ENCODE data around the gene CCT5. TPM values are rescaled to one million over a fixed set of nuclear protein-coding genes. Genes with fewer than 3 reads are reported as not detected.

The CCT5 gene
- polyA plus RNA-seq, 1 donor (not counting 4 experiments of a cell fraction or from before 2014, with no cell fraction given): 558 TPM

- Histone ChIP-seq H3K79me2 (ENCODE audit: control insufficient read depth, insufficient read depth, low read length) (no peaks in the 10 kb centered on the region), H3K4me2 (ENCODE audit: control insufficient read depth, extremely low read depth, insufficient read depth, low read depth, low read length) (peak overlapping the region; percentile 60), H3K9me1 (ENCODE audit: control insufficient read depth, extremely low read depth, insufficient read depth, low read length) (no peaks in the 10 kb centered on the region), H3K9ac (ENCODE audit: control insufficient read depth, extremely low read depth, insufficient read depth, low read length) (no peak overlapping the region), H3K27me3 (ENCODE audit: control insufficient read depth, extremely low read depth, insufficient read depth, low read length) (no peaks in the 10 kb centered on the region), H2AFZ (ENCODE audit: control insufficient read depth, low read length) (peak overlapping the region; percentile 68), H3K9me3 (ENCODE audit: control insufficient read depth, low read depth, low read length) (no peaks in the 10 kb centered on the region), H3K36me3 (ENCODE audit: control insufficient read depth in 2 of 2, extremely low read depth in 1 of 2, insufficient read depth in 2 of 2, low read length in 2 of 2) (no peaks in the 10 kb centered on the region), H3K4me1 (ENCODE audit: control insufficient read depth, extremely low read depth, insufficient read depth, low read length) (peaks cover 18% of the 10 kb centered on the region), H3K27ac (ENCODE audit: control insufficient read depth, insufficient read depth, low read length) (no peak overlapping the region), H3K4me3 (ENCODE audit: control insufficient read depth in 2 of 3, extremely low read depth in 1 of 3, insufficient read depth in 2 of 3, low read depth in 1 of 3, low read length in 3 of 3) (no peak overlapping the region), H4K20me1 (ENCODE audit: control insufficient read depth, extremely low read depth, insufficient read depth, low read length) (no peaks in the 10 kb centered on the region)
- DNase-seq (ENCODE audit: low read depth, low spot score): no peak
- dilution Hi-C loops (cut with MboI; ENCODE audit: extremely low pct_ligation_motif_present, low sequenced_read_pairs): no loop called here
- no peak for TF ChIP-seq EZH2 (IDR thresholded peaks at IDR 0.05; ENCODE audit: low read length)
- TF ChIP-seq CTCF (optimal IDR thresholded peaks at IDR 0.05 in 1 of 3, IDR thresholded peaks at IDR 0.05 in 1 of 3, conservative IDR thresholded peaks at IDR 0.05 in 1 of 3; ENCODE audit: extremely low read depth in 1 of 3, insufficient read depth in 2 of 3, low read length in 3 of 3): no peak
- FAIRE-seq: no peak
Measured at GRCh38 chr5:10301842-10302610, 51.9 kb downstream of the CCT5 start.

GRCh38 chr5:10303201-10303600 lies 53.1 kb downstream of the CCT5 start:
- dilution Hi-C loops (cut with MboI; ENCODE audit: extremely low pct_ligation_motif_present, low sequenced_read_pairs): no loop called here
- no peak overlapping the region for H3K27ac ChIP-seq (ENCODE audit: control insufficient read depth, insufficient read depth, low read length)

More at GRCh38 chr5:10303201-10303600, 53.1 kb downstream of the CCT5 start:
- Histone ChIP-seq H2AFZ (ENCODE audit: control insufficient read depth, low read length) (no peak overlapping the region), H3K4me2 (ENCODE audit: control insufficient read depth, extremely low read depth, insufficient read depth, low read depth, low read length) (no peak overlapping the region), H3K9me1 (ENCODE audit: control insufficient read depth, extremely low read depth, insufficient read depth, low read length) (no peaks in the 10 kb centered on the region), H3K9ac (ENCODE audit: control insufficient read depth, extremely low read depth, insufficient read depth, low read length) (no peak overlapping the region), H3K36me3 (ENCODE audit: control insufficient read depth in 2 of 2, extremely low read depth in 1 of 2, insufficient read depth in 2 of 2, low read length in 2 of 2) (no peaks in the 10 kb centered on the region), H3K4me3 (ENCODE audit: control insufficient read depth in 2 of 3, extremely low read depth in 1 of 3, insufficient read depth in 2 of 3, low read depth in 1 of 3, low read length in 3 of 3) (no peak overlapping the region), H3K9me3 (ENCODE audit: control insufficient read depth, low read depth, low read length) (no peaks in the 10 kb centered on the region), H4K20me1 (ENCODE audit: control insufficient read depth, extremely low read depth, insufficient read depth, low read length) (no peaks in the 10 kb centered on the region), H3K27me3 (ENCODE audit: control insufficient read depth, extremely low read depth, insufficient read depth, low read length) (no peaks in the 10 kb centered on the region), H3K4me1 (ENCODE audit: control insufficient read depth, extremely low read depth, insufficient read depth, low read length) (peaks cover 21% of the 10 kb centered on the region), H3K79me2 (ENCODE audit: control insufficient read depth, insufficient read depth, low read length) (no peaks in the 10 kb centered on the region)
- FAIRE-seq (no peak), DNase-seq (ENCODE audit: low read depth, low spot score) (no peak)
- TF ChIP-seq CTCF (optimal IDR thresholded peaks at IDR 0.05 in 1 of 3, IDR thresholded peaks at IDR 0.05 in 1 of 3, conservative IDR thresholded peaks at IDR 0.05 in 1 of 3; ENCODE audit: extremely low read depth in 1 of 3, insufficient read depth in 2 of 3, low read length in 3 of 3) (no peak), EZH2 (IDR thresholded peaks at IDR 0.05; ENCODE audit: low read length) (no peak)

Data from keratinocyte (primary cell).